Measurements from ENCODE around the gene CELF4. TPM values are rescaled to one million over a fixed set of nuclear protein-coding genes. Genes with fewer than 3 reads are reported as not detected.

The CELF4 gene
- total and polyA plus RNA-seq, 10 donors = 0.46 to 3.5 (median 0.78) TPM

- no peaks in the 10 kb centered on the region for H3K4me1 ChIP-seq
- intact Hi-C loops (cut with DNase I; ENCODE audit: low total_unique reads) = no loop called here
- no peaks in the 10 kb centered on the region for H3K9me3 ChIP-seq
- no peak for DNase-seq
- H3K4me3 ChIP-seq = no peak overlapping the region
- H3K27me3 ChIP-seq (replicated peaks in 1 of 7) = peaks cover 0 to 4% (median 0%) of the 10 kb centered on the region in 7 donors
- H3K36me3 ChIP-seq = no peaks in the 10 kb centered on the region
- TF ChIP-seq POLR2A (IDR thresholded peaks at IDR 0.05) = no peak
- TF ChIP-seq CTCF (IDR thresholded peaks at IDR 0.05 in 8 of 11, conservative IDR thresholded peaks at IDR 0.05 in 3 of 11) = no peak
- TF ChIP-seq POLR2AphosphoS5 (IDR thresholded peaks at IDR 0.05) = no peak
- 60 to 76% (median 71%) methylated on average over 5 to 6 of the region's 6 CpGs for WGBS, 5 donors
- H3K27ac ChIP-seq = no peak overlapping the region
Measured at GRCh38 chr18:37430357-37431076, 135.1 kb downstream of the CELF4 start.

GRCh38 chr18:37429791-37430190, 135.8 kb downstream of the CELF4 start:
- no peak for DNase-seq
- intact Hi-C loops (cut with DNase I; ENCODE audit: low total_unique reads) = no loop called here
- Histone ChIP-seq H3K9me3 (no peaks in the 10 kb centered on the region), H3K27ac (no peak overlapping the region), H3K4me1 (no peaks in the 10 kb centered on the region), H3K27me3 (replicated peaks in 1 of 7) (peaks cover 0 to 3% (median 0%) of the 10 kb centered on the region in 7 donors), H3K36me3 (no peaks in the 10 kb centered on the region), H3K4me3 (no peak overlapping the region)
- WGBS, 5 donors = 75 to 86% (median 79%) methylated on average over 4 of the region's 4 CpGs
- TF ChIP-seq POLR2A (IDR thresholded peaks at IDR 0.05) (no peak), CTCF (IDR thresholded peaks at IDR 0.05 in 8 of 11, conservative IDR thresholded peaks at IDR 0.05 in 3 of 11) (no peak), POLR2AphosphoS5 (IDR thresholded peaks at IDR 0.05) (no peak)

- Histone ChIP-seq H3K9me3 (no peaks in the 10 kb centered on the region), H3K4me3 (no peak overlapping the region), H3K4me1 (no peaks in the 10 kb centered on the region), H3K27ac (no peak overlapping the region), H3K36me3 (no peaks in the 10 kb centered on the region), H3K27me3 (replicated peaks in 1 of 7) (peaks cover 0 to 3% (median 0%) of the 10 kb centered on the region in 7 donors)
- no peak for TF ChIP-seq POLR2A (IDR thresholded peaks at IDR 0.05)
- TF ChIP-seq CTCF (IDR thresholded peaks at IDR 0.05 in 8 of 11, conservative IDR thresholded peaks at IDR 0.05 in 3 of 11) = no peak
- TF ChIP-seq POLR2AphosphoS5 (IDR thresholded peaks at IDR 0.05) = no peak
- intact Hi-C loops (cut with DNase I; ENCODE audit: low total_unique reads) = no loop called here
- 66 to 79% (median 72%) methylated on average over 7 of the region's 7 CpGs for WGBS, 5 donors
- DNase-seq = no peak
Measured at GRCh38 chr18:37428288-37428974, 137.2 kb downstream of the CELF4 start.

GRCh38 chr18:37426586-37426985, 139.0 kb downstream of the CELF4 start:
- 83 to 89% (median 85%) methylated on average over 15 of the region's 15 CpGs for WGBS, 5 donors
- Histone ChIP-seq H3K9me3 (no peaks in the 10 kb centered on the region), H3K4me3 (no peak overlapping the region), H3K4me1 (no peaks in the 10 kb centered on the region), H3K27me3 (replicated peaks in 1 of 7) (peaks cover 0 to 3% (median 0%) of the 10 kb centered on the region in 7 donors), H3K27ac (no peak overlapping the region), H3K36me3 (no peaks in the 10 kb centered on the region)
- TF ChIP-seq POLR2A (IDR thresholded peaks at IDR 0.05) (no peak), CTCF (IDR thresholded peaks at IDR 0.05 in 8 of 11, conservative IDR thresholded peaks at IDR 0.05 in 3 of 11) (no peak), POLR2AphosphoS5 (IDR thresholded peaks at IDR 0.05) (no peak)
- no peak for DNase-seq
- intact Hi-C loops (cut with DNase I; ENCODE audit: low total_unique reads) = no loop called here

Data from spleen (tissue), 11 donors.